ENCODE results near the gene ASPDH. TPM values are rescaled to one million over a fixed set of nuclear protein-coding genes. Genes with fewer than 3 reads are reported as not detected.
A peak's percentile ranks its signal among the peaks of the same experiment; 100 is the strongest.

Gene ASPDH
- total RNA-seq, 2 experiments from 2014 or later, result not detected

GRCh38 chr19:50512112-50512998, 1.4 kb downstream of the ASPDH start:
- peaks cover 10% of the 10 kb centered on the region for H3K27me3 Mint-ChIP-seq
- ChIA-PET CTCF (interaction anchor here (1.8 kb wide), 1 partner anchor 44 kb away, joined by 5 read pairs; no protein-coding TSS in a partner anchor), POLR2A (interaction anchor here (1.1 to 1.9 kb wide), 5 partner anchors 37 to 291 kb away, joined by 3 to 19 read pairs (median 9); no protein-coding TSS in a partner anchor)
- H3K4me1 Mint-ChIP-seq (ENCODE audit: low read depth), result peaks cover 15% of the 10 kb centered on the region
- Histone ChIP-seq H3K4me3 (ENCODE audit: low read length) (peak overlapping the region; percentile 79), H3K36me3 (ENCODE audit: insufficient read depth, low read length) (no peaks in the 10 kb centered on the region), H3K27me3 (ENCODE audit: control insufficient read depth in 1 of 2, insufficient read depth in 2 of 2, low read length in 2 of 2) (peaks cover 0 to 4% of the 10 kb centered on the region in 2 experiments), H3K27ac (ENCODE audit: low read depth in 1 of 2, low read length in 2 of 2) (no peak overlapping the region), H3K9me3 (ENCODE audit: control insufficient read depth in 1 of 2, insufficient read depth in 1 of 2, low read length in 2 of 2) (peaks cover 0 to 15% of the 10 kb centered on the region in 2 experiments), H3K4me1 (ENCODE audit: insufficient read depth, low read length) (peaks cover 23% of the 10 kb centered on the region)
- TF ChIP-seq CTCF (IDR thresholded peaks at IDR 0.05), result no peak
- no peaks in the 10 kb centered on the region for H3K9me3 Mint-ChIP-seq
- intact Hi-C loops (cut with DNase I, micrococcal nuclease), result loop anchor here in 1 of 2 experiments (5.0 kb wide), 4 partner anchors 80 to 1080 kb away; partner anchors contain the start of genes CTU1 and MYBPC2
- peak overlapping the region; percentile 89 for H3K27ac Mint-ChIP-seq
- peaks cover 5% of the 10 kb centered on the region for H3K36me3 Mint-ChIP-seq (ENCODE audit: low read depth)
- DNase-seq (no peak), ATAC-seq (ENCODE audit: poor library complexity) (no peak)
- no peak overlapping the region for H3K4me3 Mint-ChIP-seq

- intact Hi-C loops (cut with DNase I, micrococcal nuclease), result loop anchor here (1.0 to 5.0 kb wide), 10 partner anchors 35 to 1081 kb away; partner anchors contain the start of genes EMC10 (in 2 of the 2), GARIN5A (in 2 of the 2), CTU1 (in 1 of the 2) and MYBPC2 (in 1 of the 2)
- ChIA-PET CTCF (interaction anchor here (1.0 to 1.8 kb wide), 3 partner anchors 45 to 154 kb away, joined by 4 to 5 read pairs (median 5); no protein-coding TSS in a partner anchor), POLR2A (interaction anchor here (0.5 to 1.9 kb wide), 15 partner anchors 27 to 938 kb away, joined by 3 to 19 read pairs (median 5); partner anchors contain the start of genes NR1H2 and POLD1)
- Mint-ChIP-seq H3K36me3 (ENCODE audit: low read depth) (peaks cover 5% of the 10 kb centered on the region), H3K27me3 (peaks cover 6% of the 10 kb centered on the region), H3K4me1 (ENCODE audit: low read depth) (peaks cover 15% of the 10 kb centered on the region), H3K9me3 (no peaks in the 10 kb centered on the region), H3K4me3 (peak within 1 kb of the TSS; percentile 95), H3K27ac (peak within 1 kb of the TSS; percentile 89)
- Histone ChIP-seq H3K4me1 (ENCODE audit: insufficient read depth, low read length) (peaks cover 23% of the 10 kb centered on the region), H3K27me3 (ENCODE audit: control insufficient read depth in 1 of 2, insufficient read depth in 2 of 2, low read length in 2 of 2) (peaks cover 0 to 4% of the 10 kb centered on the region in 2 experiments), H3K36me3 (ENCODE audit: insufficient read depth, low read length) (no peaks in the 10 kb centered on the region), H3K4me3 (ENCODE audit: low read length) (peak within 1 kb of the TSS; percentile 79), H3K9me3 (ENCODE audit: control insufficient read depth in 1 of 2, insufficient read depth in 1 of 2, low read length in 2 of 2) (peaks cover 0 to 15% of the 10 kb centered on the region in 2 experiments), H3K27ac (ENCODE audit: low read depth in 1 of 2, low read length in 2 of 2) (peak within 1 kb of the TSS; percentile 63 to 91)
- no peak for TF ChIP-seq CTCF (IDR thresholded peaks at IDR 0.05)
- DNase-seq, result peak; percentile 94 to 100 (median 96)
- peak; percentile 91 for ATAC-seq (ENCODE audit: poor library complexity)
Measured at GRCh38 chr19:50511069-50511822, 2.5 kb downstream of the ASPDH start, which contains the start of gene JOSD2. JOSD2 (minus strand) TSS chr19:50511191; CDS start chr19:50510431, 760 bp downstream.
